HG03439 (cell line): ENCODE data around the gene CD72.
A peak's percentile ranks its signal among the peaks of the same experiment; 100 is the strongest.
"Not testable (repeated sequence)": the region's sequence is repeated elsewhere in the genome, so short reads cannot be mapped to it uniquely, and the experiment has no call there.

Experiments used
- ATAC-seq: cut with Tn5 transposase; IDR thresholded peaks from one replicate; pipeline ENCODE4 v1.9.1; 2021; ENCODE audit warnings: mild to moderate bottlenecking, moderate library complexity; ENCODE audit not compliant: unreplicated experiment

CD72 gene

GRCh38 chr9:35650341-35651158 is 32.3 kb upstream of the CD72 start, which contains the start of gene SIT1:
SIT1 (minus strand) TSS chr9:35650931; CDS start chr9:35650853, 78 bp downstream.
- ATAC-seq: no peak

- ATAC-seq: no peak
Measured at GRCh38 chr9:35649431-35650340, 31.5 kb upstream of the CD72 start.

GRCh38 chr9:35646533-35647265 is 28.5 kb upstream of the CD72 start:
- ATAC-seq: peak; percentile 92

- ATAC-seq: peak; percentile 12
Measured at GRCh38 chr9:35646153-35646532, 27.9 kb upstream of the CD72 start.

- ATAC-seq: not testable (repeated sequence)
Measured at GRCh38 chr9:35645736-35646135, 27.5 kb upstream of the CD72 start.

GRCh38 chr9:35643046-35643445 is 24.8 kb upstream of the CD72 start:
- no peak for ATAC-seq

GRCh38 chr9:35641478-35641877 is 23.3 kb upstream of the CD72 start:
- ATAC-seq: not testable (repeated sequence)

- ATAC-seq: not testable (repeated sequence)
Measured at GRCh38 chr9:35640431-35640830, 22.2 kb upstream of the CD72 start.

GRCh38 chr9:35639631-35640030 is 21.4 kb upstream of the CD72 start:
- ATAC-seq: no peak

- not testable (repeated sequence) for ATAC-seq
Measured at GRCh38 chr9:35639225-35639624, 21.0 kb upstream of the CD72 start.

- ATAC-seq: not testable (repeated sequence)
Measured at GRCh38 chr9:35638751-35639150, 20.5 kb upstream of the CD72 start.

- not testable (repeated sequence) for ATAC-seq
Measured at GRCh38 chr9:35637427-35637955, 19.3 kb upstream of the CD72 start.

GRCh38 chr9:35636877-35637246 is 18.6 kb upstream of the CD72 start:
- ATAC-seq: not testable (repeated sequence)

- no peak for ATAC-seq
Measured at GRCh38 chr9:35636135-35636876, 18.1 kb upstream of the CD72 start.

GRCh38 chr9:35635730-35636129 is 17.5 kb upstream of the CD72 start:
- no peak for ATAC-seq

GRCh38 chr9:35629597-35629996 is 11.4 kb upstream of the CD72 start:
- ATAC-seq: no peak

- ATAC-seq: no peak
Measured at GRCh38 chr9:35628389-35628991, 10.3 kb upstream of the CD72 start.

GRCh38 chr9:35627575-35627974 is 9.4 kb upstream of the CD72 start:
- no peak for ATAC-seq

- peak; percentile 42 for ATAC-seq
Measured at GRCh38 chr9:35619800-35620158, 1.6 kb upstream of the CD72 start.
